Subcutaneous adipose tissue (tissue), 4 donors: ENCODE results near the gene EML5. TPM values are rescaled to one million over a fixed set of nuclear protein-coding genes. Genes with fewer than 3 reads are reported as not detected.

ENCODE experiments used
- CTCF ChIP-seq: fragments of 450-650 bp; IDR thresholded peaks from one replicate; pipeline ENCODE4 v1.5.1; 2016; ENCODE audit warnings: low read depth, mild to moderate bottlenecking, control low read depth, antibody characterized with exemption, moderate library complexity
- total RNA-seq, 4 donors: library from RNA; depleted of rRNA; stranded (reverse); fragments of >200 nt; gene quantifications; one replicate each; pipeline ENCODE4 v1.1.0, GENCODE V29; 2016

Gene EML5
- total RNA-seq, 4 donors from 2014 or later = 0.19 to 1.1 (median 0.33) TPM

- no peak for TF ChIP-seq CTCF
These were observed 42.3 kb downstream of the EML5 start for GRCh38 chr14:88750413-88750812.

DNA sequence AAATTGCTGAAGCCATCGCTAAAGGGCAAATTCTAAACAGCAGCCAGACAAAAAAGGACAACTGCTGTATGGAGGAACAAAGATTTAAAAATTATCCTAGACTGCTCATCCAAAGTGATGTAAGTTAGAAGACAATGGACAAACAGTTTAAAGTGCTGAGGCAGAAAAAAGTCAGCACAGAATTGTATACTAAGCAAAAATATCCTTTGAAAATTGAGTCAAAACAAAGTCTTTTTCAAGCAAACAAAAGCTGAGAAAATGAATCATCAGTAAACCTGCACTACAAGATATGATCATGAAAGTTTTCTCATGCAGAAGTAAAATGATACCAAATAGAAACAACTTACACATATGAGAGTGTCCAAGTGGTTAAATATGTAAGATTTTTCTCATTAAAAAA is 43.6 kb downstream of the EML5 start:
- TF ChIP-seq CTCF = no peak

GRCh38 chr14:88748288-88748687 is 44.5 kb downstream of the EML5 start:
- TF ChIP-seq CTCF = no peak

DNA sequence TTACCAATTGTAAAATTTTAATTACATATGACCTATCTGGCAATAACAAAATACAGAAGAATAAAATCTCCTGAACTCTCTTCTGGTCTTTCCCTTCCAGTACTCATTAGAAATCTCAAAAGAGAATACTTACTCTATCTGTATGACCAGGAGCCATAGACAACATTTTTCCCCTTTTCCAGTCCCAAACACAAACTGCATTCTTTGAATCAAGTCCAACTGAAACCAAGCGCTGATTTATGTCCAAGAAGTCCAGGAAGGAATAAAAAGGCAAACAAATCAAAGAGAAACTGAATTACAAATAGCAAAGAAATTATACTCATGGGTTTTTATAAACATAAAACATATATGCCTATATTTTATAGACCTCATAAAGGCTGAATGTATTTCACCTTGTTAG is 46.7 kb downstream of the EML5 start:
- TF ChIP-seq CTCF = no peak

GRCh38 chr14:88737245-88737644 is 55.5 kb downstream of the EML5 start:
- no peak for TF ChIP-seq CTCF

- no peak for TF ChIP-seq CTCF
These were observed 59.6 kb downstream of the EML5 start for GRCh38 chr14:88733121-88733520.

GRCh38 chr14:88729159-88729558 is 63.6 kb downstream of the EML5 start:
- no peak for TF ChIP-seq CTCF
